ENCODE results near the gene HDC. TPM values are rescaled to one million over a fixed set of nuclear protein-coding genes. Genes with fewer than 3 reads are reported as not detected.

The HDC gene
- total and polyA plus RNA-seq, 10 of the 15 experiments (the other 5 are each of a cell fraction or from before 2014, with no cell fraction given), result not detected

- Histone ChIP-seq H3K4me3 (no peak overlapping the region), H3K4me1 (ENCODE audit: control insufficient read depth, insufficient read depth, low read length) (no peaks in the 10 kb centered on the region), H2AFZ (ENCODE audit: control insufficient read depth, low read depth, low read length) (no peak overlapping the region), H3K9ac (ENCODE audit: control insufficient read depth, insufficient read depth, low read length) (no peak overlapping the region), H3K79me2 (ENCODE audit: control insufficient read depth, insufficient read depth, low read length) (no peaks in the 10 kb centered on the region), H3K36me3 (ENCODE audit: control insufficient read depth in 2 of 2, insufficient read depth in 2 of 2, low read length in 1 of 2) (no peaks in the 10 kb centered on the region; a peak in 1 of 4 replicates), H3K4me2 (ENCODE audit: control insufficient read depth, insufficient read depth) (no peak overlapping the region), H3K27ac (ENCODE audit: control insufficient read depth, insufficient read depth) (no peak overlapping the region), H3K27me3 (replicated peaks in 1 of 2; ENCODE audit: control insufficient read depth in 2 of 2, insufficient read depth in 2 of 2, low read length in 1 of 2) (no peaks in the 10 kb centered on the region), H4K20me1 (ENCODE audit: control insufficient read depth, insufficient read depth) (no peaks in the 10 kb centered on the region), H3K9me3 (replicated peaks; ENCODE audit: control insufficient read depth, insufficient read depth, low read length) (no peaks in the 10 kb centered on the region)
- BruUV-seq (replicated peaks), result no TSS peak
- ChIA-PET RAD21 (ENCODE audit: unreplicated experiment) (no interaction called here), CTCF (interaction anchor here (0.6 kb wide), 1 partner anchor 335 kb away, joined by 3 read pairs; no protein-coding TSS in a partner anchor), POLR2A (no interaction called here), SMC1A (ENCODE audit: uncharacterized antibody, unreplicated experiment) (no interaction called here)
- in situ Hi-C loops (cut with MboI), result no loop called here
- 27% methylated on average over 1 of the region's 1 CpG for WGBS (ENCODE audit: insufficient coverage, insufficient replicate concordance, low lambda C conversion rate, missing lambda C conversion rate)
- DNase-seq (ENCODE audit: low read depth, low spot score) (no peak), FAIRE-seq (no peak), ATAC-seq (no peak)
- TF ChIP-seq TBL1XR1 (IDR thresholded peaks at IDR 0.05; ENCODE audit: low read depth, low read length) (no peak), RB1 (IDR thresholded peaks at IDR 0.05; ENCODE audit: borderline replicate concordance) (no peak), SMAD5 (IDR thresholded peaks at IDR 0.05; ENCODE audit: low read depth) (no peak), PAX5 (IDR thresholded peaks at IDR 0.05; ENCODE audit: borderline replicate concordance, low read depth, low read length) (no peak), EP300 (IDR thresholded peaks at IDR 0.05; ENCODE audit: borderline replicate concordance in 1 of 2, control insufficient read depth in 1 of 2, low read depth in 2 of 2, low read length in 2 of 2) (no peak), NFYA (IDR thresholded peaks at IDR 0.05; ENCODE audit: borderline replicate concordance, low read depth, low read length) (no peak), NR2F1 (conservative IDR thresholded peaks at IDR 0.05) (no peak), SUPT20H (IDR thresholded peaks at IDR 0.05; ENCODE audit: borderline replicate concordance, control insufficient read depth, low read depth, low read length) (no peak), CBX3 (IDR thresholded peaks at IDR 0.05; ENCODE audit: borderline replicate concordance, low read depth) (no peak), NBN (IDR thresholded peaks at IDR 0.05) (no peak), GATAD2B (conservative IDR thresholded peaks at IDR 0.05; ENCODE audit: low read depth) (no peak), ZNF217 (IDR thresholded peaks at IDR 0.05) (no peak), USF2 (IDR thresholded peaks at IDR 0.05; ENCODE audit: borderline replicate concordance, low read depth, low read length) (no peak), CBFB (IDR thresholded peaks at IDR 0.05; ENCODE audit: low read depth) (no peak), SMC3 (IDR thresholded peaks at IDR 0.05; ENCODE audit: borderline replicate concordance, low read length) (no peak), SPI1 (IDR thresholded peaks at IDR 0.05; ENCODE audit: borderline replicate concordance, insufficient read depth, low read depth, low read length) (no peak), MYB (IDR thresholded peaks at IDR 0.05; ENCODE audit: borderline replicate concordance, low read depth, low read length) (no peak), MEF2A (IDR thresholded peaks at IDR 0.05; ENCODE audit: insufficient read depth, low read depth, low read length) (no peak)
- intact Hi-C loops (cut with micrococcal nuclease; ENCODE audit: unreplicated experiment), result no loop called here
Measured at GRCh38 chr15:50225057-50225456, 40.5 kb downstream of the HDC start.
